DMS79 (cell line): Measurements from ENCODE around the gene PITX2.

Experiments
- DNase-seq: peaks from one replicate; lab custom pipeline; 2025; lab: John Stamatoyannopoulos, UW

Gene PITX2

GRCh38 chr4:110624398-110624780 is 1.5 kb upstream of the PITX2 start:
- no peak for DNase-seq

GRCh38 chr4:110623718-110624397 is 981 bp upstream of the PITX2 start:
- DNase-seq = no peak

GRCh38 chr4:110621839-110622751 is 782 bp downstream of the PITX2 start:
- no peak for DNase-seq

GRCh38 chr4:110621328-110621812 is 1.5 kb downstream of the PITX2 start:
- no peak for DNase-seq

- DNase-seq = no peak
These were observed 2.1 kb downstream of the PITX2 start for GRCh38 chr4:110620691-110621327.

- DNase-seq = no peak
These were observed 2.6 kb downstream of the PITX2 start for GRCh38 chr4:110620322-110620690.

GRCh38 chr4:110619463-110620247 is 3.2 kb downstream of the PITX2 start:
- no peak for DNase-seq

- DNase-seq = no peak
These were observed 4.1 kb downstream of the PITX2 start for GRCh38 chr4:110618581-110619462.

GRCh38 chr4:110617646-110618580 is 5.0 kb downstream of the PITX2 start:
- DNase-seq = no peak

- no peak for DNase-seq
These were observed 5.7 kb downstream of the PITX2 start for GRCh38 chr4:110617075-110617640.

- DNase-seq = no peak
These were observed 6.4 kb downstream of the PITX2 start for GRCh38 chr4:110616238-110617074.

GRCh38 chr4:110615353-110616237 is 7.3 kb downstream of the PITX2 start:
- no peak for DNase-seq

- no peak for DNase-seq
These were observed 7.9 kb downstream of the PITX2 start for GRCh38 chr4:110614976-110615352.

- DNase-seq = no peak
These were observed 8.5 kb downstream of the PITX2 start for GRCh38 chr4:110614173-110614963.

- DNase-seq = no peak
These were observed 9.1 kb downstream of the PITX2 start for GRCh38 chr4:110613745-110614144.

- no peak for DNase-seq
These were observed 10.1 kb downstream of the PITX2 start for GRCh38 chr4:110612631-110613269.
